Mucosa of gallbladder (tissue), 1 donor: Measurements from ENCODE around the gene FSIP1. TPM values are rescaled to one million over a fixed set of nuclear protein-coding genes. Genes with fewer than 3 reads are reported as not detected.

Experiments
- DNase-seq: peaks from one replicate; pipeline ENCODE4 v3.0.0-alpha.2; 2020; ENCODE audit warnings: low spot score
- total RNA-seq: library from RNA; stranded (reverse); gene quantifications from one replicate; pipeline ENCODE4 v1.2.1, GENCODE V29; 2021
- donor health status: DM: no; HTN: no; CAD: no.

FSIP1 gene
- total RNA-seq, 1 donor from 2014 or later = 0.81 TPM

GRCh38 chr15:39756806-39757522, 25.7 kb downstream of the FSIP1 start:
- DNase-seq = peak; percentile 30

GRCh38 chr15:39752991-39753390, 29.6 kb downstream of the FSIP1 start:
- DNase-seq = no peak

GRCh38 chr15:39752246-39752645, 30.4 kb downstream of the FSIP1 start:
- DNase-seq = no peak

- no peak for DNase-seq
These were observed 34.4 kb downstream of the FSIP1 start for GRCh38 chr15:39748276-39748675.

- no peak for DNase-seq
These were observed 35.3 kb downstream of the FSIP1 start for GRCh38 chr15:39747326-39747725.

- no peak for DNase-seq
These were observed 35.8 kb downstream of the FSIP1 start for GRCh38 chr15:39746714-39747276.

GRCh38 chr15:39746176-39746575, 36.5 kb downstream of the FSIP1 start:
- no peak for DNase-seq

- DNase-seq = no peak
These were observed 37.2 kb downstream of the FSIP1 start for GRCh38 chr15:39745415-39745814.

GRCh38 chr15:39744334-39745103, 38.1 kb downstream of the FSIP1 start:
- DNase-seq = no peak

- DNase-seq = no peak
These were observed 39.0 kb downstream of the FSIP1 start for GRCh38 chr15:39743611-39744010.

- DNase-seq = no peak
These were observed 41.4 kb downstream of the FSIP1 start for GRCh38 chr15:39741258-39741657.

GRCh38 chr15:39738998-39739397, 43.6 kb downstream of the FSIP1 start:
- no peak for DNase-seq

GRCh38 chr15:39737196-39737550, 45.5 kb downstream of the FSIP1 start:
- DNase-seq = no peak

GRCh38 chr15:39736412-39737195, 46.0 kb downstream of the FSIP1 start:
- no peak for DNase-seq

- DNase-seq = no peak
These were observed 47.4 kb downstream of the FSIP1 start for GRCh38 chr15:39735120-39735717.

GRCh38 chr15:39731266-39731665, 51.4 kb downstream of the FSIP1 start:
- DNase-seq = no peak

GRCh38 chr15:39730552-39730951, 52.1 kb downstream of the FSIP1 start:
- DNase-seq = no peak

- no peak for DNase-seq
These were observed 53.1 kb downstream of the FSIP1 start for GRCh38 chr15:39729500-39729899.

- DNase-seq = no peak
These were observed 53.8 kb downstream of the FSIP1 start for GRCh38 chr15:39728845-39729244.

- no peak for DNase-seq
These were observed 60.7 kb downstream of the FSIP1 start for GRCh38 chr15:39721893-39722292.
